SK-N-SH (cell line): ENCODE data around the gene LRSAM1. TPM values are rescaled to one million over a fixed set of nuclear protein-coding genes. Genes with fewer than 3 reads are reported as not detected.
A peak's percentile ranks its signal among the peaks of the same experiment; 100 is the strongest.

Source experiments
- CTCF ChIA-PET: fragments of 300-600, 350-600 bp; formaldehyde crosslinking; extraction: SDS; loops from one replicate; lab custom pipeline; 2021; lab: Yijun Ruan, JAX
- POLR2A ChIA-PET: fragments of 350-600 bp; sonication (Branson Sonifier 250); formaldehyde crosslinking; extraction: SDS; loops from one replicate; lab custom pipeline; 2020; ENCODE audit warnings: antibody characterized with exemption, inconsistent platforms; lab: Yijun Ruan, JAX
- DNase-seq: peaks from one replicate; pipeline ENCODE4 v3.0.0; 2012
- H2AFZ ChIP-seq: fragments of 200-600 bp; sonication (generic); 2 replicates; pipeline ENCODE4 v1.8.1; 2016; ENCODE audit warnings: antibody characterized with exemption, mild to moderate bottlenecking, low read depth
- H3F3A ChIP-seq: fragments of 200-600 bp; sonication (generic); replicated peaks from 2 replicates; pipeline ENCODE3; 2016; ENCODE audit warnings: antibody characterized with exemption, mild to moderate bottlenecking; ENCODE audit not compliant: insufficient read depth
- H3K27ac ChIP-seq, 2 experiments: fragments of 200-500 bp in 1 of 2; fragments of 200-600 bp in 1 of 2; sonication (Bioruptor generic) in 1 of 2; sonication (generic), shearing (Covaris generic) in 1 of 2; 2 replicates each; pipeline versions ENCODE4 v1.5.1 to v1.6.1; 2014 to 2016; ENCODE audit warnings: low read depth in 2 of 2, inconsistent platforms in 1 of 2, low read length in 1 of 2, mild to moderate bottlenecking in 1 of 2, mixed read lengths in 1 of 2
- H3K27me3 ChIP-seq: fragments of 200-600 bp; sonication (generic), shearing (Covaris generic); 2 replicates; pipeline ENCODE4 v1.6.1; 2016; ENCODE audit warnings: mixed run types; ENCODE audit not compliant: insufficient read depth
- H3K36me3 ChIP-seq, 2 experiments: fragments of 200-500 bp in 1 of 2; fragments of 200-600 bp in 1 of 2; sonication (Bioruptor generic) in 1 of 2; sonication (generic) in 1 of 2; replicated peaks in 1 of 2; 2 replicates each; pipeline versions ENCODE3 to v1.5.1; 2014 to 2016; ENCODE audit warnings: low read length in 1 of 2, mild to moderate bottlenecking in 1 of 2; ENCODE audit not compliant: insufficient read depth in 2 of 2, control insufficient read depth in 1 of 2
- H3K4me1 ChIP-seq, 2 experiments: fragments of 200-500 bp in 1 of 2; fragments of 200-600 bp in 1 of 2; sonication (Bioruptor generic) in 1 of 2; sonication (generic), shearing (Covaris generic) in 1 of 2; 2 replicates each; pipeline versions ENCODE4 v1.5.1 to v1.6.1; 2014 to 2016; ENCODE audit warnings: low read depth in 1 of 2, low read length in 1 of 2, mixed run types in 1 of 2; ENCODE audit not compliant: insufficient read depth in 2 of 2, control insufficient read depth in 1 of 2
- H3K4me2 ChIP-seq: fragments of 200-600 bp; sonication (generic), shearing (Covaris generic); 2 replicates; pipeline ENCODE4 v1.6.1; 2017; ENCODE audit warnings: mixed run types
- H3K4me3 ChIP-seq, 2 experiments: fragments of 200-500 bp in 1 of 2; fragments of 200-600 bp in 1 of 2; sonication (Bioruptor generic) in 1 of 2; sonication (generic), shearing (Covaris generic) in 1 of 2; 2 replicates each; pipeline versions ENCODE4 v1.5.1 to v1.8.1; 2014 to 2016; ENCODE audit warnings: low read depth in 2 of 2, inconsistent platforms in 1 of 2, low read length in 1 of 2, mild to moderate bottlenecking in 1 of 2, mixed read lengths in 1 of 2, moderate library complexity in 1 of 2
- H3K79me2 ChIP-seq: fragments of 200-600 bp; sonication (generic); 2 replicates; pipeline ENCODE4 v1.8.1; 2017; ENCODE audit warnings: mild to moderate bottlenecking; ENCODE audit not compliant: insufficient read depth
- H3K9ac ChIP-seq: fragments of 200-600 bp; sonication (generic); 2 replicates; pipeline ENCODE4 v1.6.1; 2017; ENCODE audit warnings: mixed run types
- H3K9me2 ChIP-seq: fragments of 200-600 bp; sonication (generic); 2 replicates; pipeline ENCODE4 v1.6.1; 2017; ENCODE audit warnings: mixed run types
- H3K9me3 ChIP-seq: fragments of 200-600 bp; sonication (generic); 2 replicates; pipeline ENCODE4 v1.6.1; 2017; ENCODE audit warnings: mixed run types, mild to moderate bottlenecking, moderate library complexity
- H4K20me1 ChIP-seq: fragments of 200-600 bp; sonication (generic); 2 replicates; pipeline ENCODE4 v1.6.1; 2017; ENCODE audit warnings: mild to moderate bottlenecking, mixed run types; ENCODE audit not compliant: insufficient read depth
- ELF1 ChIP-seq: IDR thresholded peaks from 2 replicates; pipeline ENCODE4 v1.4.0; 2012
- EP300 ChIP-seq, 2 experiments: IDR thresholded peaks; 2 replicates each; pipeline versions ENCODE4 v1.4.0 to v1.6.1; 2012; ENCODE audit warnings: borderline replicate concordance in 1 of 2, low read depth in 1 of 2, low read length in 1 of 2
- EZH2phosphoT487 ChIP-seq: fragments of 200-600 bp; sonication (generic); IDR thresholded peaks from 2 replicates; pipeline ENCODE4 v1.6.1; 2017; ENCODE audit warnings: low read depth, mixed run types, mild to moderate bottlenecking, antibody characterized with exemption, moderate library complexity, borderline replicate concordance
- GATA2 ChIP-seq: sonication (generic); formaldehyde crosslinking; IDR thresholded peaks from 2 replicates; pipeline ENCODE4 v1.5.0; 2020; ENCODE audit warnings: mild to moderate bottlenecking, missing genetic modification reagents
- NFIC ChIP-seq: IDR thresholded peaks from 2 replicates; pipeline ENCODE4 v1.4.0; 2012; ENCODE audit warnings: borderline replicate concordance
- NRF1 ChIP-seq: IDR thresholded peaks from 2 replicates; pipeline ENCODE4 v1.6.1; 2012; ENCODE audit warnings: low read depth, mild to moderate bottlenecking, low read length
- RCOR1 ChIP-seq: fragments of 150-350 bp; IDR thresholded peaks from 2 replicates; pipeline ENCODE4 v1.6.1; 2017; ENCODE audit warnings: antibody characterized with exemption, low read length
- REST ChIP-seq: IDR thresholded peaks from 2 replicates; pipeline ENCODE4 v1.6.1; 2012; ENCODE audit warnings: mild to moderate bottlenecking, low read depth, low read length, moderate library complexity
- RFX5 ChIP-seq: IDR thresholded peaks from 2 replicates; pipeline ENCODE4 v1.6.1; 2012; ENCODE audit warnings: mild to moderate bottlenecking, improper control_type of control experiment, low read length
- TEAD4 ChIP-seq: IDR thresholded peaks from 2 replicates; pipeline ENCODE4 v1.4.0; 2012; ENCODE audit warnings: mild to moderate bottlenecking, borderline replicate concordance; ENCODE audit not compliant: insufficient read depth
- USF1 ChIP-seq: IDR thresholded peaks from 2 replicates; pipeline ENCODE4 v1.4.0; 2012; ENCODE audit warnings: low read depth, borderline replicate concordance
- ZBTB33 ChIP-seq: IDR thresholded peaks from 2 replicates; pipeline ENCODE4 v1.4.0; 2012; ENCODE audit warnings: low read depth, borderline replicate concordance
- WGBS: methylation state at CpG from one replicate; pipeline ENCODE4 v1.1.6; 2017; ENCODE audit warnings: low lambda C conversion rate; 5-methylcytosine and 5-hydroxymethylcytosine counted together
- polyA plus RNA-seq, 3 experiments: library from polyadenylated mRNA; depleted of rRNA; stranded (reverse); fragments of >200 nt; gene quantifications; 2 replicates each; pipeline ENCODE4 v1.2.3, GENCODE V29; 2012

LRSAM1 gene
- polyA plus RNA-seq, 1 of the 3 experiments (the other 2 are of a cell fraction), result 8.0 TPM

- ChIA-PET CTCF (interaction anchor here (1.6 to 2.0 kb wide), 2 partner anchors 15 to 37 kb away, joined by 5 to 7 read pairs; no protein-coding TSS in a partner anchor), POLR2A (no interaction called here)
- no peak for DNase-seq
- Histone ChIP-seq H3K4me3 (no peak overlapping the region), H2AFZ (no peak overlapping the region), H4K20me1 (peaks cover 98% of the 10 kb centered on the region), H3K4me1 (peaks cover 24 to 40% of the 10 kb centered on the region in 2 experiments; a peak in 3 of 4 replicates), H3K9me3 (no peaks in the 10 kb centered on the region), H3K4me2 (no peak overlapping the region), H3K36me3 (peaks cover 0 to 3% of the 10 kb centered on the region in 2 experiments), H3K27ac (peak overlapping the region in 1 of 2 experiments; percentile 91; a peak in 1 of 4 replicates), H3F3A (peaks cover 35% of the 10 kb centered on the region), H3K9ac (no peak overlapping the region), H3K79me2 (peaks cover 100% of the 10 kb centered on the region), H3K27me3 (no peaks in the 10 kb centered on the region), H3K9me2 (no peaks in the 10 kb centered on the region)
- TF ChIP-seq REST, result no peak
- TF ChIP-seq USF1, result no peak
- no peak for TF ChIP-seq ELF1
- TF ChIP-seq GATA2 (CRISPR knock-in tag), result no peak
- no peak for TF ChIP-seq TEAD4
- no peak for TF ChIP-seq RCOR1
- TF ChIP-seq EZH2phosphoT487, result no peak
- TF ChIP-seq RFX5, result no peak
- no peak for TF ChIP-seq NFIC
- no peak for TF ChIP-seq NRF1
- TF ChIP-seq ZBTB33, result no peak
- no peak for TF ChIP-seq EP300 (IDR thresholded peaks at IDR 0.05; ENCODE audit: borderline replicate concordance in 1 of 2, low read depth in 1 of 2, low read length in 1 of 2)
- 88% methylated on average over 7 of the region's 7 CpGs for WGBS
Measured at GRCh38 chr9:127541176-127541575, 89.9 kb downstream of the LRSAM1 start.
